Stimulated activated CD4-positive, alpha-beta T cell treated with anti-CD3 and anti-CD28 coated beads, Interleukin-12 subunit alpha, Interleukin-12 subunit beta, amount 100 ng/mL, for 24 hours (primary cell): Measurements from ENCODE around the gene TENM3.
"Not testable (repeated sequence)": the region's sequence is repeated elsewhere in the genome, so short reads cannot be mapped to it uniquely, and the experiment has no call there.

Source experiments
- DNase-seq, 2 experiments: peaks; one replicate each; pipeline ENCODE4 v3.0.0-alpha.2; 2020; ENCODE audit warnings: low read depth in 2 of 2

The TENM3 gene

GRCh38 chr4:182337366-182337765, 94.2 kb downstream of the TENM3 start:
- DNase-seq: no peak

- no peak for DNase-seq
Observed at GRCh38 chr4:182338063-182338462, 94.9 kb downstream of the TENM3 start.

GRCh38 chr4:182338746-182339145, 95.5 kb downstream of the TENM3 start:
- no peak for DNase-seq

- no peak for DNase-seq
Observed at GRCh38 chr4:182339221-182339641, 96.0 kb downstream of the TENM3 start.

- DNase-seq: no peak
Observed at GRCh38 chr4:182343453-182343852, 100.3 kb downstream of the TENM3 start.

GRCh38 chr4:182344968-182345367, 101.8 kb downstream of the TENM3 start:
- no peak for DNase-seq

GRCh38 chr4:182346250-182346649, 103.0 kb downstream of the TENM3 start:
- no peak for DNase-seq

- DNase-seq: no peak
Observed at GRCh38 chr4:182346675-182347375, 103.6 kb downstream of the TENM3 start.

- no peak for DNase-seq
Observed at GRCh38 chr4:182348779-182349326, 105.7 kb downstream of the TENM3 start.

GRCh38 chr4:182350041-182350440, 106.8 kb downstream of the TENM3 start:
- DNase-seq: no peak

- no peak for DNase-seq
Observed at GRCh38 chr4:182351485-182351884, 108.3 kb downstream of the TENM3 start.

- DNase-seq: no peak
Observed at GRCh38 chr4:182354106-182354505, 110.9 kb downstream of the TENM3 start.

- no peak for DNase-seq
Observed at GRCh38 chr4:182354867-182355266, 111.7 kb downstream of the TENM3 start.

- DNase-seq: no peak
Observed at GRCh38 chr4:182367153-182367552, 124.0 kb downstream of the TENM3 start.

- no peak for DNase-seq
Observed at GRCh38 chr4:182369211-182369610, 126.0 kb downstream of the TENM3 start.

GRCh38 chr4:182370491-182370890, 127.3 kb downstream of the TENM3 start:
- no peak for DNase-seq

- DNase-seq: no peak
Observed at GRCh38 chr4:182380771-182381181, 137.6 kb downstream of the TENM3 start.

- no peak for DNase-seq
Observed at GRCh38 chr4:182382941-182383340, 139.7 kb downstream of the TENM3 start.

- DNase-seq: no peak
Observed at GRCh38 chr4:182384631-182385091, 141.5 kb downstream of the TENM3 start.

GRCh38 chr4:182385897-182386296, 142.7 kb downstream of the TENM3 start:
- DNase-seq: no peak

- DNase-seq: not testable (repeated sequence)
Observed at GRCh38 chr4:182386576-182386975, 143.4 kb downstream of the TENM3 start.

GRCh38 chr4:182391111-182391684, 148.0 kb downstream of the TENM3 start:
- DNase-seq: no peak

- DNase-seq: no peak
Observed at GRCh38 chr4:182394181-182394580, 151.0 kb downstream of the TENM3 start.
